HepG2 (cell line): ENCODE data around the gene GLYR1. TPM values are rescaled to one million over a fixed set of nuclear protein-coding genes. Genes with fewer than 3 reads are reported as not detected.

Experiments used
- BCL3 ChIP-seq: sonication (generic); formaldehyde crosslinking; IDR thresholded peaks from 2 replicates; pipeline ENCODE4 v1.5.1; 2020; ENCODE audit warnings: mild to moderate bottlenecking, missing genetic modification reagents, moderate library complexity
- CBX5 ChIP-seq: sonication (generic); formaldehyde crosslinking; IDR thresholded peaks from 2 replicates; pipeline ENCODE4 v1.4.0; 2020; ENCODE audit warnings: missing genetic modification reagents, borderline replicate concordance
- GATAD1 ChIP-seq: IDR thresholded peaks from 2 replicates; pipeline ENCODE4 v1.6.1; 2016; ENCODE audit warnings: missing genetic modification reagents, missing compliant biosample characterization
- HHEX ChIP-seq: IDR thresholded peaks from 2 replicates; pipeline ENCODE4 v1.6.1; 2016; ENCODE audit warnings: control low read depth
- HNRNPK ChIP-seq: fragments of 200-400 bp; formaldehyde crosslinking; IDR thresholded peaks from 2 replicates; pipeline ENCODE4 v1.6.1; 2018; ENCODE audit warnings: low read length, low read depth, moderate library complexity, mild to moderate bottlenecking; ENCODE audit not compliant: poor library complexity, severe bottlenecking
- MYNN ChIP-seq: sonication (generic); formaldehyde crosslinking; IDR thresholded peaks from 2 replicates; pipeline ENCODE4 v1.4.0; 2020; ENCODE audit warnings: mild to moderate bottlenecking, low read depth, missing genetic modification reagents
- NR2F2 ChIP-seq: IDR thresholded peaks from 2 replicates; pipeline ENCODE4 v1.6.1; 2012; ENCODE audit warnings: low read depth, inconsistent platforms, borderline replicate concordance
- U2AF1 ChIP-seq: fragments of 200-400 bp; formaldehyde crosslinking; optimal IDR thresholded peaks from 2 replicates; pipeline ENCODE3; 2017; ENCODE audit warnings: mild to moderate bottlenecking, low read depth, low read length
- ZNF138 ChIP-seq: sonication (generic); formaldehyde crosslinking; IDR thresholded peaks from 2 replicates; pipeline ENCODE4 v1.5.0; 2020; ENCODE audit warnings: mild to moderate bottlenecking, low read depth, missing genetic modification reagents
- ZNF224 ChIP-seq: sonication (generic); formaldehyde crosslinking; IDR thresholded peaks from 2 replicates; pipeline ENCODE4 v1.5.0; 2020; ENCODE audit warnings: mild to moderate bottlenecking, missing genetic modification reagents
- ZNF276 ChIP-seq: sonication (generic); formaldehyde crosslinking; IDR thresholded peaks from 2 replicates; pipeline ENCODE4 v1.4.0; 2020; ENCODE audit warnings: mild to moderate bottlenecking, low read depth, missing genetic modification reagents
- ZNF616 ChIP-seq: sonication (generic); formaldehyde crosslinking; IDR thresholded peaks from 2 replicates; pipeline ENCODE4 v1.5.0; 2020; ENCODE audit warnings: low read depth, mild to moderate bottlenecking, missing genetic modification reagents
- ZNF770 ChIP-seq: sonication (generic); formaldehyde crosslinking; IDR thresholded peaks from 2 replicates; pipeline ENCODE4 v1.5.0; 2020; ENCODE audit warnings: mild to moderate bottlenecking, missing genetic modification reagents
- ZNF776 ChIP-seq: sonication (generic); formaldehyde crosslinking; IDR thresholded peaks from 2 replicates; pipeline ENCODE4 v1.4.0; 2020; ENCODE audit warnings: mild to moderate bottlenecking, missing genetic modification reagents
- ZNF878 ChIP-seq: sonication (generic); formaldehyde crosslinking; IDR thresholded peaks from 2 replicates; pipeline ENCODE4 v1.8.1; 2023; ENCODE audit warnings: mild to moderate bottlenecking, missing genetic modification reagents, moderate library complexity
- polyA plus RNA-seq, 8 experiments: library from polyadenylated mRNA; depleted of rRNA in 3 of 8; stranded (reverse) in 7 of 8; unstranded in 1 of 8; fragments of >200 nt; fragmentation: Illumina TruSeq in 4 of 8; extraction: Trizol in 4 of 8; gene quantifications; 2 replicates each; pipeline versions ENCODE4 v1.2.1 to v1.2.3, GENCODE V29; 2011 to 2016; ENCODE audit warnings: low read depth in 4 of 8, missing spikeins in 1 of 8, mixed read lengths in 1 of 8; ENCODE audit not compliant: insufficient read depth in 1 of 8
- total RNA-seq, 5 experiments: library from RNA; depleted of rRNA; stranded (reverse); fragments of >200 nt; fragmentation: Illumina TruSeq; extraction: Trizol; gene quantifications; 2 replicates each; pipeline ENCODE4 v1.2.3, GENCODE V29; 2016; ENCODE audit warnings: low read depth in 1 of 5
- TF ChIP-seq, protein P1 (sequence below): sonication (generic); formaldehyde crosslinking; IDR thresholded peaks from 2 replicates; pipeline ENCODE4 v1.4.0; 2020; ENCODE audit warnings: missing genetic modification reagents
- TF ChIP-seq, protein P2 (sequence below): sonication (generic); formaldehyde crosslinking; IDR thresholded peaks from 2 replicates; pipeline ENCODE4 v1.4.0; 2020; ENCODE audit warnings: missing genetic modification reagents

GLYR1 gene
- total and polyA plus RNA-seq, 2 of the 13 experiments (the other 11 are each of a cell fraction or from before 2014, with no cell fraction given), result 28.3 to 48.7 TPM

- TF ChIP-seq ZNF776 (CRISPR knock-in tag) (no peak), CBX5 (CRISPR knock-in tag) (0 out of 2 replicates have a peak, but pooled peaks have one; percentile 43), ZNF770 (CRISPR knock-in tag) (no peak), U2AF1 (no peak), GATAD1 (peak; percentile 75), BCL3 (no peak; the same call in 1 of the 2 replicates), ZNF276 (CRISPR knock-in tag) (no peak), ZNF138 (CRISPR knock-in tag) (no peak), HHEX (CRISPR knock-in tag) (no peak), HNRNPK (no peak), ZNF224 (CRISPR knock-in tag) (no peak), ZNF616 (CRISPR knock-in tag) (no peak), ZNF878 (CRISPR knock-in tag) (no peak), NR2F2 (no peak), MYNN (CRISPR knock-in tag) (no peak)
- TF ChIP-seq, protein P1, sequence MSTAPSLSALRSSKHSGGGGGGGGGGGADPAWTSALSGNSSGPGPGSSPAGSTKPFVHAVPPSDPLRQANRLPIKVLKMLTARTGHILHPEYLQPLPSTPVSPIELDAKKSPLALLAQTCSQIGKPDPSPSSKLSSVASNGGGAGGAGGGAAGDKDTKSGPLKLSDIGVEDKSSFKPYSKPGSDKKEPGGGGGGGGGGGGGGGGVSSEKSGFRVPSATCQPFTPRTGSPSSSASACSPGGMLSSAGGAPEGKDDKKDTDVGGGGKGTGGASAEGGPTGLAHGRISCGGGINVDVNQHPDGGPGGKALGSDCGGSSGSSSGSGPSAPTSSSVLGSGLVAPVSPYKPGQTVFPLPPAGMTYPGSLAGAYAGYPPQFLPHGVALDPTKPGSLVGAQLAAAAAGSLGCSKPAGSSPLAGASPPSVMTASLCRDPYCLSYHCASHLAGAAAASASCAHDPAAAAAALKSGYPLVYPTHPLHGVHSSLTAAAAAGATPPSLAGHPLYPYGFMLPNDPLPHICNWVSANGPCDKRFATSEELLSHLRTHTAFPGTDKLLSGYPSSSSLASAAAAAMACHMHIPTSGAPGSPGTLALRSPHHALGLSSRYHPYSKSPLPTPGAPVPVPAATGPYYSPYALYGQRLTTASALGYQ (CRISPR knock-in tag), result no peak
- TF ChIP-seq, protein P2, sequence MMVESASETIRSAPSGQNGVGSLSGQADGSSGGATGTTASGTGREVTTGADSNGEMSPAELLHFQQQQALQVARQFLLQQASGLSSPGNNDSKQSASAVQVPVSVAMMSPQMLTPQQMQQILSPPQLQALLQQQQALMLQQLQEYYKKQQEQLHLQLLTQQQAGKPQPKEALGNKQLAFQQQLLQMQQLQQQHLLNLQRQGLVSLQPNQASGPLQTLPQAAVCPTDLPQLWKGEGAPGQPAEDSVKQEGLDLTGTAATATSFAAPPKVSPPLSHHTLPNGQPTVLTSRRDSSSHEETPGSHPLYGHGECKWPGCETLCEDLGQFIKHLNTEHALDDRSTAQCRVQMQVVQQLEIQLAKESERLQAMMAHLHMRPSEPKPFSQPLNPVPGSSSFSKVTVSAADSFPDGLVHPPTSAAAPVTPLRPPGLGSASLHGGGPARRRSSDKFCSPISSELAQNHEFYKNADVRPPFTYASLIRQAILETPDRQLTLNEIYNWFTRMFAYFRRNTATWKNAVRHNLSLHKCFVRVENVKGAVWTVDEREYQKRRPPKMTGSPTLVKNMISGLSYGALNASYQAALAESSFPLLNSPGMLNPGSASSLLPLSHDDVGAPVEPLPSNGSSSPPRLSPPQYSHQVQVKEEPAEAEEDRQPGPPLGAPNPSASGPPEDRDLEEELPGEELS (CRISPR knock-in tag), result peak; percentile 60
Observed at GRCh38 chr16:4768549-4769305, 78.4 kb downstream of the GLYR1 start (continued).
